ENCODE data around the gene ABRAXAS1.

The ABRAXAS1 gene

GRCh38 chr4:83418211-83418610 is 66.7 kb downstream of the ABRAXAS1 start:
- no peak for TF ChIP-seq CTCF (IDR thresholded peaks at IDR 0.05; ENCODE audit: insufficient read depth, low read depth, low read length, missing control alignments)
- DNase-seq (ENCODE audit: low read depth), result no peak
- no peak overlapping the region for H3K4me3 ChIP-seq (ENCODE audit: low read depth, low read length)

DNA sequence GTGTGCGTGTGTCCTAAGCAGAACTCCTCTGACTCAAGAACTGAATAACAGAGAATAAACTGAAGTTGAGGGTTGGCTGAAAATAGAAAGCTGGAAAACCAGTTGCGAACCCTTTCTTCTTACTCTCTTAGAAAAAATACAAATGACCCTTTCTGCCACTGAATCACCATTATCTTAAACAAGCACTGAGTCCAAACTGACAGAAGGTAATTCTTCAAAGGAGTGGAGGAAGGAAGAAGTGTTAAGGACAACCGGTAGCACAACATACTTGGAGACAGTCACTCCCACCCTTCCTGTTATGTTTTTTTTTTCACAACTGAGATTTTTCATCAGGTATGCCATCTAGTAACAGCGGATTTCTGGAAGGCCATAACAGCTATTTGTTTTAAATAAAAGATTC is 67.3 kb downstream of the ABRAXAS1 start:
- H3K4me3 ChIP-seq (ENCODE audit: low read depth, low read length), result no peak overlapping the region
- no peak for DNase-seq (ENCODE audit: low read depth)
- TF ChIP-seq CTCF (IDR thresholded peaks at IDR 0.05; ENCODE audit: insufficient read depth, low read depth, low read length, missing control alignments), result no peak

DNA sequence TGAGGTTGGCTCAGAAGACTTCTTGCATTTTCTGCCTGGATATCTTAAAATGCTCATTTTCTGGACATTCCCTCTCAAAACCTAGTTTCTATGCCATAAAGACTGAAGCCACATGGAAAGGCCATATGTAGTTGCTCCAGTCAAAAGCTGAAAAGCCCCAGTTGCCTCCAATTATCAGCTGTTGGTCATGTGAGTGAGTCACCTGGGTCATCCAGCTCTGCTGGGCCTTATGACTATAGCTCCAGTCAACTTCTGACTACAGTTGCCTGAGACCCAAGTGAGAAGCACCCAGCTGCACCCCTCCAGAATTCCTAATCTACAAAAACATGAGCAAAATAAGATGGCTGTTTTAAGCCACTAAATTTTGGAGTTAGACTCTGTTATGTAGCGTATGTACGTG is 71.2 kb downstream of the ABRAXAS1 start:
- no peak for DNase-seq (ENCODE audit: low read depth)
- H3K4me3 ChIP-seq (ENCODE audit: low read depth, low read length), result no peak overlapping the region
- TF ChIP-seq CTCF (IDR thresholded peaks at IDR 0.05; ENCODE audit: insufficient read depth, low read depth, low read length, missing control alignments), result no peak

All from GM12865 (cell line).